Heart left ventricle (tissue), 13 donors: Measurements from ENCODE around the gene TCF7L2.

Source experiments
- CTCF ChIP-seq, 12 donors: fragments of 200-600 bp; sonication (generic) in 4 of 12; IDR thresholded peaks; one replicate each; pipeline versions ENCODE4 v1.5.0 to v1.8.0; 2018 to 2022; ENCODE audit warnings: antibody characterized with exemption in 12 of 12, mild to moderate bottlenecking in 5 of 12
- POLR2A ChIP-seq, 2 donors: fragments of 450-650 bp; IDR thresholded peaks; one replicate each; pipeline ENCODE4 v1.6.1; 2017; ENCODE audit warnings: antibody characterized with exemption in 2 of 2, mild to moderate bottlenecking in 2 of 2, moderate library complexity in 2 of 2
- donor health status: ischemic (EF 13 %, LVEDD 7.1; RV severe dilation, severe dysfunction).
- donor health status: DM: no; HTN: yes; CAD: no.
- donor health status: DM: no; HTN: no; CAD: no.
- donor health status: ischemic (EF 25% LVEDD 6.9; RV normal size, moderate dysfunction).
- donor health status: ischemic (EF 25% LVEDD 5.7; RV mildly dilated, moderate dysfunction).
- donor health status: ischemic (EF 35%, LVEDD 5.7; RV mildly dilated, moderate dysfunction).
- donor health status: nonischemic (EF 11% LVEDD 7.7; RV severe dilation, severe dysfunction).
- donor health status: DM: yes; HTN: yes; CAD: no.
- donor health status: PGD.
- donor health status: ischemic (EF 29% LVEDD 5.4; RV normal size, mild dysfunction).
- donor health status: nonischemic (EF 23%, LVEDD 6.1; RV moderate dilation, normal function).

- TF ChIP-seq CTCF (IDR thresholded peaks at IDR 0.05) (no peak), POLR2A (IDR thresholded peaks at IDR 0.05) (no peak)
Measured at GRCh38 chr10:113027574-113028455, 77.8 kb downstream of the TCF7L2 start.
